H1 (cell line): ENCODE data around the gene GAB2. TPM values are rescaled to one million over a fixed set of nuclear protein-coding genes. Genes with fewer than 3 reads are reported as not detected.
A peak's percentile ranks its signal among the peaks of the same experiment; 100 is the strongest.

Experiments used
- CTCF ChIA-PET: fragments of 300-600 bp; sonication (Branson Sonifier 250); formaldehyde crosslinking; loops from one replicate; lab custom pipeline; 2021; ENCODE audit not compliant: partially characterized antibody; lab: Charles Lee
- POLR2A ChIA-PET: fragments of 300-600 bp; sonication (Branson Sonifier 250); formaldehyde crosslinking; loops from one replicate; lab custom pipeline; 2021; ENCODE audit warnings: inconsistent platforms; ENCODE audit not compliant: partially characterized antibody; lab: Charles Lee
- DNase-seq, 2 experiments: peaks; one replicate each; pipeline versions ENCODE4 v3.0.0 to v3.0.0-alpha.2; 2010 to 2022; ENCODE audit warnings: low spot score in 2 of 2, low read depth in 1 of 2, mixed read lengths in 1 of 2
- FAIRE-seq: peaks from 2 replicates; lab custom pipeline; 2011; peaks lifted over from hg19 to GRCh38; lab: Jason Lieb, UNC
- H2AFZ ChIP-seq: 2 replicates; pipeline ENCODE4 v1.8.1; 2012; ENCODE audit warnings: low read length, inconsistent platforms
- H2AK5ac ChIP-seq: 2 replicates; pipeline ENCODE4 v1.6.1; 2013; ENCODE audit warnings: low read depth, low read length
- H2BK120ac ChIP-seq: replicated peaks from 2 replicates; pipeline ENCODE3; 2013; ENCODE audit warnings: low read depth, low read length, inconsistent platforms
- H2BK12ac ChIP-seq: 2 replicates; pipeline ENCODE4 v1.6.1; 2013; ENCODE audit warnings: low read depth, low read length
- H2BK15ac ChIP-seq: 2 replicates; pipeline ENCODE4 v1.6.1; 2013; ENCODE audit warnings: low read length
- H2BK20ac ChIP-seq: 2 replicates; pipeline ENCODE4 v1.6.1; 2013; ENCODE audit warnings: low read length
- H2BK5ac ChIP-seq: 2 replicates; pipeline ENCODE4 v1.6.1; 2013; ENCODE audit warnings: low read depth, low read length
- H3K14ac ChIP-seq: 2 replicates; pipeline ENCODE4 v1.6.1; 2013; ENCODE audit warnings: inconsistent platforms; ENCODE audit not compliant: insufficient read length
- H3K18ac ChIP-seq: 2 replicates; pipeline ENCODE4 v1.6.1; 2013; ENCODE audit warnings: low read length; ENCODE audit errors: extremely low read depth
- H3K23ac ChIP-seq: 2 replicates; pipeline ENCODE4 v1.6.1; 2013; ENCODE audit warnings: inconsistent platforms; ENCODE audit not compliant: insufficient read length
- H3K23me2 ChIP-seq: 2 replicates; pipeline ENCODE4 v1.6.1; 2013; ENCODE audit warnings: low read depth, low read length
- H3K27ac ChIP-seq: 2 replicates; pipeline ENCODE4 v1.6.1; 2011; ENCODE audit warnings: low read depth, low read length, inconsistent platforms
- H3K27me3 ChIP-seq, 4 experiments: replicated peaks in 1 of 4; 1 replicate in 1 of 4; 2 replicates in 3 of 4; pipeline versions ENCODE4 v1.6.1 to v1.8.1; 2011 to 2013; ENCODE audit warnings: low read length in 3 of 4, mild to moderate bottlenecking in 3 of 4, inconsistent platforms in 2 of 4, mixed read lengths in 2 of 4, moderate library complexity in 1 of 4; ENCODE audit not compliant: control insufficient read depth in 3 of 4, insufficient read depth in 3 of 4; ENCODE audit errors: extremely low read depth in 1 of 4
- H3K36me3 ChIP-seq, 4 experiments: 2 replicates each; pipeline versions ENCODE4 v1.6.1 to v1.8.1; 2011 to 2013; ENCODE audit warnings: mild to moderate bottlenecking in 4 of 4, low read length in 3 of 4, moderate library complexity in 2 of 4, control low read depth in 1 of 4, inconsistent platforms in 1 of 4; ENCODE audit not compliant: insufficient read depth in 4 of 4, control insufficient read depth in 2 of 4
- H3K4ac ChIP-seq: replicated peaks from 2 replicates; pipeline ENCODE3; 2013; ENCODE audit warnings: low read length, low read depth, mixed read lengths, inconsistent platforms; ENCODE audit not compliant: insufficient read length
- H3K4me1 ChIP-seq, 4 experiments: replicated peaks in 1 of 4; 1 replicate in 1 of 4; 2 replicates in 3 of 4; pipeline versions ENCODE4 v1.6.1 to v1.8.1; 2011 to 2013; ENCODE audit warnings: low read length in 3 of 4, inconsistent platforms in 2 of 4, mixed read lengths in 1 of 4; ENCODE audit not compliant: insufficient read depth in 4 of 4, control insufficient read depth in 3 of 4
- H3K4me2 ChIP-seq, 2 experiments: 2 replicates each; pipeline versions ENCODE4 v1.6.1 to v1.8.1; 2011 to 2013; ENCODE audit warnings: low read depth in 2 of 2, low read length in 2 of 2, control low read depth in 1 of 2, inconsistent platforms in 1 of 2, mild to moderate bottlenecking in 1 of 2; ENCODE audit not compliant: insufficient read depth in 1 of 2
- H3K4me3 ChIP-seq, 4 experiments: fragments of 200-600, 300-600 bp in 1 of 4; sonication (generic), shearing (Covaris generic), sonication (Bioruptor Twin) in 1 of 4; 2 replicates each; pipeline versions ENCODE4 v1.5.1 to v1.8.1; 2011 to 2016; ENCODE audit warnings: low read length in 4 of 4, low read depth in 3 of 4, control low read depth in 2 of 4, inconsistent platforms in 2 of 4, mild to moderate bottlenecking in 2 of 4, mixed read lengths in 1 of 4, moderate library complexity in 1 of 4; ENCODE audit not compliant: insufficient read depth in 2 of 4; ENCODE audit errors: extremely low read depth in 1 of 4
- H3K56ac ChIP-seq: replicated peaks from 2 replicates; pipeline ENCODE3; 2013; ENCODE audit warnings: low read depth, mild to moderate bottlenecking, mixed read lengths, low read length, inconsistent platforms; ENCODE audit not compliant: insufficient read length
- H3K79me1 ChIP-seq: 2 replicates; pipeline ENCODE4 v1.6.1; 2013; ENCODE audit warnings: low read depth, low read length, control low read depth
- H3K79me2 ChIP-seq, 2 experiments: 2 replicates each; pipeline versions ENCODE4 v1.6.1 to v1.8.1; 2012 to 2013; ENCODE audit warnings: low read length in 2 of 2, mild to moderate bottlenecking in 2 of 2, inconsistent platforms in 1 of 2; ENCODE audit not compliant: insufficient read depth in 2 of 2, control insufficient read depth in 1 of 2
- H3K9ac ChIP-seq, 4 experiments: replicated peaks in 1 of 4; 1 replicate in 1 of 4; 2 replicates in 3 of 4; pipeline versions ENCODE4 v1.6.1 to v1.8.1; 2011 to 2013; ENCODE audit warnings: low read depth in 3 of 4, low read length in 3 of 4, control low read depth in 2 of 4, mild to moderate bottlenecking in 2 of 4, moderate library complexity in 2 of 4, inconsistent platforms in 1 of 4; ENCODE audit errors: extremely low read depth in 1 of 4
- H3K9me3 ChIP-seq, 2 experiments: 2 replicates each; pipeline versions ENCODE4 v1.6.1 to v1.8.1; 2012 to 2013; ENCODE audit warnings: mild to moderate bottlenecking in 2 of 2, moderate library complexity in 2 of 2, control low read depth in 1 of 2, inconsistent platforms in 1 of 2, low read depth in 1 of 2, low read length in 1 of 2, mixed read lengths in 1 of 2; ENCODE audit not compliant: insufficient read depth in 2 of 2
- H4K20me1 ChIP-seq, 2 experiments: replicated peaks in 1 of 2; 2 replicates each; pipeline versions ENCODE3 to v1.8.1; 2011 to 2013; ENCODE audit warnings: inconsistent platforms in 2 of 2, low read length in 2 of 2, mild to moderate bottlenecking in 1 of 2; ENCODE audit not compliant: insufficient read depth in 2 of 2, control insufficient read depth in 1 of 2
- H4K5ac ChIP-seq: 2 replicates; pipeline ENCODE4 v1.6.1; 2013; ENCODE audit warnings: low read length, low read depth, mixed read lengths, inconsistent platforms; ENCODE audit not compliant: insufficient read length
- H4K8ac ChIP-seq: 2 replicates; pipeline ENCODE4 v1.8.0; 2013; ENCODE audit warnings: mild to moderate bottlenecking, moderate library complexity, low read length, inconsistent platforms; ENCODE audit not compliant: insufficient read depth; ENCODE audit errors: extremely low read depth
- H4K91ac ChIP-seq: replicated peaks from 2 replicates; pipeline ENCODE3; 2013; ENCODE audit warnings: low read length, mixed read lengths, inconsistent platforms; ENCODE audit not compliant: insufficient read length
- ASH2L ChIP-seq: fragments of 200-600, 300-600 bp; sonication (generic); IDR thresholded peaks from one replicate; pipeline ENCODE4 v1.7.1; 2017; ENCODE audit warnings: low read length
- CEBPB ChIP-seq: IDR thresholded peaks from 2 replicates; pipeline ENCODE4 v1.6.1; 2012; ENCODE audit warnings: low read depth, low read length
- CHD1 ChIP-seq: IDR thresholded peaks from 2 replicates; pipeline ENCODE4 v1.6.1; 2012; ENCODE audit warnings: low read depth, low read length, improper control_type of control experiment
- E2F6 ChIP-seq: IDR thresholded peaks from 2 replicates; pipeline ENCODE4 v1.6.1; 2012; ENCODE audit warnings: inconsistent platforms
- EZH2 ChIP-seq: fragments of 200-600 bp; sonication (generic); IDR thresholded peaks from 2 replicates; pipeline ENCODE4 v1.7.1; 2012; ENCODE audit warnings: low read depth, mild to moderate bottlenecking, moderate library complexity, low read length, inconsistent platforms; ENCODE audit not compliant: severe bottlenecking
- HDAC6 ChIP-seq: IDR thresholded peaks from one replicate; pipeline ENCODE4 v1.7.1; 2012; ENCODE audit warnings: low read depth, mild to moderate bottlenecking, inconsistent platforms, low read length, moderate library complexity
- KDM4A ChIP-seq: IDR thresholded peaks from one replicate; pipeline ENCODE4 v1.7.1; 2012; ENCODE audit warnings: low read depth, mild to moderate bottlenecking, moderate library complexity, low read length, inconsistent platforms; ENCODE audit not compliant: severe bottlenecking
- PHF8 ChIP-seq: fragments of 200-600 bp; sonication (generic); conservative IDR thresholded peaks from 2 replicates; pipeline ENCODE4 v1.7.1; 2012; ENCODE audit warnings: low read depth, mild to moderate bottlenecking, inconsistent platforms, low read length, moderate library complexity
- POU5F1 ChIP-seq: IDR thresholded peaks from 2 replicates; pipeline ENCODE4 v1.6.1; 2011; ENCODE audit warnings: low read depth, mild to moderate bottlenecking, low read length, moderate library complexity
- SRF ChIP-seq: IDR thresholded peaks from 2 replicates; pipeline ENCODE4 v1.6.1; 2011; ENCODE audit warnings: mild to moderate bottlenecking, low read depth, low read length, moderate library complexity
- TAF7 ChIP-seq: optimal IDR thresholded peaks from 2 replicates; pipeline ENCODE3; 2011; ENCODE audit warnings: low read depth, mild to moderate bottlenecking, inconsistent platforms, low read length, moderate library complexity, borderline replicate concordance
- WGBS, 2 experiments: shearing (Covaris generic) in 1 of 2; methylation state at CpG; one replicate each; pipeline versions ENCODE4 v1.1.6 to v1.1.7; 2013 to 2015; ENCODE audit warnings: low lambda C conversion rate in 2 of 2, mixed read lengths in 2 of 2, inconsistent platforms in 1 of 2, low coverage in 1 of 2, missing lambda C conversion rate in 1 of 2; ENCODE audit not compliant: insufficient replicate concordance in 2 of 2, insufficient coverage in 1 of 2, insufficient read length in 1 of 2; ENCODE audit errors: extremely low coverage in 1 of 2, missing lambda C conversion rate in 1 of 2; 5-methylcytosine and 5-hydroxymethylcytosine counted together
- polyA plus RNA-seq, 7 experiments: library from polyadenylated mRNA; depleted of rRNA in 3 of 7; stranded (reverse) in 5 of 7; unstranded in 2 of 7; fragments of >200 nt in 5 of 7; fragments of 200-250 nt in 2 of 7; gene quantifications; 1 replicate in 5 of 7; 2 replicates in 1 of 7; 4 replicates in 1 of 7; pipeline versions ENCODE4 v1.2.1 to v1.2.3, GENCODE V29; 2011 to 2013; ENCODE audit warnings: missing spikeins in 2 of 7, mixed read lengths in 2 of 7
- total RNA-seq: library from RNA; stranded (reverse); fragmentation: NEBNext Ultra II Directional; extraction: Animal tissue kit (Norgen Biotek cat#: 25700); gene quantifications from 2 replicates; pipeline ENCODE4 v1.2.1, GENCODE V29; 2021

Gene GAB2
- total and polyA plus RNA-seq, 2 of the 8 experiments (the other 6 are each of a cell fraction or from before 2014, with no cell fraction given) = 6.3 to 14.0 TPM

DNA sequence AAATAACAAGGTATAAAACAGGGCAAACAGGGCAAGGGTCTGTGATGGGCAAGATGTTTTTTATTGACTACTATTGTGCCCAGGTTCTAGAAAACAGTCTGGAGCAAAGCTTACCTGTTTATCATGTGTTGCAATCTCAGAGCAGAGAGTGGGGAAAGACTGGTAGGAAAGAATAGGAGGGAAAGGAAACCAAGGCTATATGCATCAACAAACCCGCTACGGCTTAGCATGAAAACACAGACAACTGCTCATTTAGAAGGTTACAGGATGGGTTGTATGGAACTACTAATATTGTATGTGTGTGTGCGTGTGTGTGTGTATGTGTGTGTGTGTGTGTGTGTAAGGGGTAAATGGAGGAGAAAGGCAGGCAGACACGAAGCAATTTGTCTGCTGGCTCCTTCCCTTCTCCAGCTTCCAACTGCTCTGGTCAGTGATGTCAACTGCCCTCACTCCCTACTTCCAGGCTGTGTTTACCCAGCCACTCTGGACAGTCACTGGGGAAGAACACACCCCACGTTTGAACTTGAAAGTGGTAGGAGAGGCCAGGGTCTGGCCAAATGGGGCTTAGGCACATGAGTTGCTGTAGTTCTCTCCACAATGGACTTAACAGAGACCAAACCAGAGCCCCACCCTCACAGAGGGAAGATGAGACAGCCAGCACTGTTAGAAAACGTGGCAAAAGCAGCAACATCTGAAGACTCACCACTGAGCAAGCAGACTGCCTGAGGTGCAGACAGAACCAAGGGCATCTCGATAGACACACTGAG, 47.0 kb downstream of the GAB2 start:
- Histone ChIP-seq H3K4me2 (no peak overlapping the region), H3K4me3 (no peak overlapping the region), H3K27ac (no peak overlapping the region; the same call in 1 of the 2 replicates), H2BK120ac (no peak overlapping the region), H3K79me2 (no peaks in the 10 kb centered on the region), H2BK12ac (no peak overlapping the region), H3K14ac (no peak overlapping the region), H3K27me3 (no peaks in the 10 kb centered on the region), H3K56ac (no peak overlapping the region), H2AK5ac (peak overlapping the region; percentile 54; the same call in 1 of the 2 replicates), H3K9ac (no peak overlapping the region), H2AFZ (no peak overlapping the region), H4K8ac (no peak overlapping the region), H3K23ac (no peak overlapping the region), H2BK20ac (no peak overlapping the region; the same call in 1 of the 2 replicates), H2BK15ac (no peak overlapping the region), H3K36me3 (no peaks in the 10 kb centered on the region), H3K9me3 (no peaks in the 10 kb centered on the region), H3K4ac (no peak overlapping the region), H3K18ac (no peak overlapping the region), H4K20me1 (no peaks in the 10 kb centered on the region), H3K4me1 (peaks cover 0 to 8% (median 4%) of the 10 kb centered on the region in 4 experiments; a peak in 5 of 7 replicates), H4K91ac (peak overlapping the region; percentile 27), H4K5ac (no peak overlapping the region), H3K23me2 (no peaks in the 10 kb centered on the region; the same call in 1 of the 2 replicates), H3K79me1 (no peaks in the 10 kb centered on the region), H2BK5ac (no peak overlapping the region)
- no peak for DNase-seq
- ChIA-PET POLR2A (no interaction called here), CTCF (interaction anchor here (1.3 kb wide), 1 partner anchor 18 kb away, joined by 3 read pairs; no protein-coding TSS in a partner anchor)
- WGBS, 2 experiments = 84 to 100% methylated on average over 1 to 7 of the region's 7 CpGs
- TF ChIP-seq CHD1 (no peak), E2F6 (no peak), ASH2L (no peak), HDAC6 (no peak), PHF8 (no peak), CEBPB (no peak), POU5F1 (no peak), TAF7 (no peak), KDM4A (no peak), SRF (no peak), EZH2 (no peak)
- FAIRE-seq = no peak
